ENCODE results near the gene IP6K1. TPM values are rescaled to one million over a fixed set of nuclear protein-coding genes. Genes with fewer than 3 reads are reported as not detected.

IP6K1 gene
- total RNA-seq, 1 experiment from 2014 or later = 38.2 TPM

DNA sequence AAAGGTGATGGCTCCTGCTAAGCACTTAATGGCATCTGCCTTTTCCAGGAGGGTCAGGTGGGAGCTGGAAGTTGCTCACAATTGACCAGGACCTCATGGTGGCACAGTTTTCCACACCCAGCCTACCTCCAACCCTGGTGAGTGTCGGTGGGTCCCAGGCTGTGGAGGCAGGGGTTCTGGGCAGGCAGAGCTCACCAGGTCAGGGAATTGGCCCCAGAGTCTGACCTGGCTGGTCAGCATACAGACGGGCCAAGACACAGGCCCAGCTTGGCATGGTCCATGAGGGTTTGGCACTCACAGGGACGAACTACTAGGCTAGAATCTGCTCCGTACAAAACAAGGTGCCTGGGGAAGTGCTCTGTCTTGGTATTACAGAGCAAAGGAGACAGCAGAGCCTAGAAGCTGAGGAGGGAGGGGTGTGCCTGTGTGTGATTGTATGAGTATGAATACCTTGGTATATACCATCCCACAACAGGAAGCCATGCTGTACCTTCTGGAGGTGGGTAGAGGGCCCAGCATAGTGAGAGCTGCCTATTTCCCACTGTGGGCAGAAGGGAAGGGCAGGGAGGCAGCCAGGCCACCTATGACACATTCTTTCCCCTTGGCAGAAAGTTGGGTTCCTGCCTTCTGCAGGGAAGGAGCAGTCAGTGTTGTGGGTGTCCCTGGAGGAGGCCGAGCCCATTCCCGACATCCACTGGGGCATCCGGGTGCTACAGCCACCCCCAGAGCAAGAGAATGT is 105.7 kb downstream of the IP6K1 start:
- Histone ChIP-seq H3K27me3 (ENCODE audit: control insufficient read depth, insufficient read depth, low read length) (no peaks in the 10 kb centered on the region; the same call in 1 of the 2 replicates), H3K36me3 (replicated peaks; ENCODE audit: control insufficient read depth, insufficient read depth, low read length) (peaks cover 66% of the 10 kb centered on the region), H3K4me3 (ENCODE audit: insufficient read depth, low read depth, low read length) (no peak overlapping the region)
- no peak for DNase-seq

DNA sequence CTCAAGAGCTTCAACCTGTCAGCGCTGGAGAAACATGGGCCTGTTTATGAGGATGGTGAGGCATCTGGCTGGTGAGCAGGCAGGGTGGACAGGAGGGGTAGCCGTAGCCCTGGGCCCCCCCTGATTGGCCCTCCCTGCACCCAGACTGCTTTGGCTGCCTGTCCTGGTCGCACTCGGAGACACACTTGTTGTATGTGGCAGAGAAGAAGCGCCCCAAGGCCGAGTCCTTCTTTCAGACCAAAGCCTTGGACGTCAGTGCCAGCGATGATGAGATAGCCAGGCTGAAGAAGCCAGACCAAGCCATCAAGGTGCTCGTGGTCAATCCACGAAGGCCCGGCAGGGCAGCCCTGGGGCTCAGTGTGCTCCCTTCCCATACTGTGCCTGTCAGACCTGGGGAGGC is 110.4 kb downstream of the IP6K1 start:
- no peak for DNase-seq
- Histone ChIP-seq H3K27me3 (ENCODE audit: control insufficient read depth, insufficient read depth, low read length) (no peaks in the 10 kb centered on the region), H3K36me3 (replicated peaks; ENCODE audit: control insufficient read depth, insufficient read depth, low read length) (peaks cover 47% of the 10 kb centered on the region), H3K4me3 (ENCODE audit: insufficient read depth, low read depth, low read length) (no peak overlapping the region)

DNA sequence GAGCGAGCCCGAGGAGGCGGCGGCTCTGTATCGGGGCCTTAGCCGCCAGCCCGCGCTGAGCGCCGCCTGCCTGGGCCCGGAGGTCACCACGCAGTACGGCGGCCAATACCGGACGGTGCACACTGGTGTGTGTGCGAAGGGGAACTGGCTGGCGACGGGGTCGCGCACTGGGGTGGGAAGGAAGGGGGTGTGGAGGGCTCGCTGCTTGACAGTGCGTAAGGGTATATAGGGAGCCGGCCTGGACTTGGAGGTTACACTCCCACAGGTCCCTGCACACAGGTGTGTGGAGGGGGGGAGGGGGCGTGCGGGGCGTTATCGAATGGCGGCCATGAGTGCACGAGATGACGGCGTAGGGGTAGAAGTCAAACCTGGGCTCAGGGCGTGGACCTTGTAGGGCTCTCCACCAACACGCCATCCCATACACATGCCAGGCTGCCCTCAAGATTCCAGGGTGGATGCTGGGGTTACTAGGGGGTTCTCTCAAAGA is 111.8 kb downstream of the IP6K1 start:
- no peak for DNase-seq
- Histone ChIP-seq H3K4me3 (ENCODE audit: insufficient read depth, low read depth, low read length) (peak overlapping the region; percentile 92), H3K27me3 (ENCODE audit: control insufficient read depth, insufficient read depth, low read length) (no peaks in the 10 kb centered on the region), H3K36me3 (replicated peaks; ENCODE audit: control insufficient read depth, insufficient read depth, low read length) (peaks cover 38% of the 10 kb centered on the region)

Other genes starting within 250 kb of the IP6K1 start
- 0.52 and 1.1 TPM in 2 replicates for gene BSN, start 232.1 kb downstream of the IP6K1 start, total RNA-seq (2014; rRNA removed; shearing (Covaris generic))
- 236 and 260 TPM in 2 replicates for gene APEH, start 112.2 kb downstream of the IP6K1 start, total RNA-seq (2014; rRNA removed; shearing (Covaris generic))
- 10.8 and 11.0 TPM in 2 replicates for gene MST1, start 97.1 kb downstream of the IP6K1 start, total RNA-seq (2014; rRNA removed; shearing (Covaris generic))
- gene RNF123, start 97.0 kb downstream of the IP6K1 start, total RNA-seq (2014; rRNA removed; shearing (Covaris generic)) = 22.1 and 31.2 TPM in 2 replicates
- 5.7 and 5.8 TPM in 2 replicates for gene AMIGO3, start 66.9 kb downstream of the IP6K1 start, total RNA-seq (2014; rRNA removed; shearing (Covaris generic))
- gene GMPPB, start 62.6 kb downstream of the IP6K1 start, total RNA-seq (2014; rRNA removed; shearing (Covaris generic)) = 24.6 and 43.5 TPM in 2 replicates
- not detected in 2 replicates for gene CDHR4, start 13.3 kb upstream of the IP6K1 start, total RNA-seq (2014; rRNA removed; shearing (Covaris generic))
- gene INKA1, start 16.7 kb upstream of the IP6K1 start, total RNA-seq (2014; rRNA removed; shearing (Covaris generic)) = 2.3 and 6.5 TPM in 2 replicates
- 0.07 and 0.55 TPM in 2 replicates for gene UBA7, start 27.4 kb upstream of the IP6K1 start, total RNA-seq (2014; rRNA removed; shearing (Covaris generic))
- 16.1 and 24.9 TPM in 2 replicates for gene TRAIP, start 70.0 kb upstream of the IP6K1 start, total RNA-seq (2014; rRNA removed; shearing (Covaris generic))
- gene CAMKV, start 83.4 kb upstream of the IP6K1 start, total RNA-seq (2014; rRNA removed; shearing (Covaris generic)) = 38.6 and 46.8 TPM in 2 replicates
- 0.76 and 2.0 TPM in 2 replicates for gene MST1R, start 117.3 kb upstream of the IP6K1 start, total RNA-seq (2014; rRNA removed; shearing (Covaris generic))
- gene MON1A, start 143.3 kb upstream of the IP6K1 start, total RNA-seq (2014; rRNA removed; shearing (Covaris generic)) = 10.2 and 15.9 TPM in 2 replicates
- gene RBM6, start 153.6 kb upstream of the IP6K1 start, total RNA-seq (2014; rRNA removed; shearing (Covaris generic)) = 41.6 and 72.7 TPM in 2 replicates

Measured in H7 (cell line).